Measurements from ENCODE around the gene ZSCAN5A. TPM values are rescaled to one million over a fixed set of nuclear protein-coding genes. Genes with fewer than 3 reads are reported as not detected.
"Not testable (repeated sequence)": the region's sequence is repeated elsewhere in the genome, so short reads cannot be mapped to it uniquely, and the experiment has no call there.

ZSCAN5A gene
- polyA plus RNA-seq, 3 donors from 2014 or later: 4.3 to 11.4 (median 7.7) TPM

DNA sequence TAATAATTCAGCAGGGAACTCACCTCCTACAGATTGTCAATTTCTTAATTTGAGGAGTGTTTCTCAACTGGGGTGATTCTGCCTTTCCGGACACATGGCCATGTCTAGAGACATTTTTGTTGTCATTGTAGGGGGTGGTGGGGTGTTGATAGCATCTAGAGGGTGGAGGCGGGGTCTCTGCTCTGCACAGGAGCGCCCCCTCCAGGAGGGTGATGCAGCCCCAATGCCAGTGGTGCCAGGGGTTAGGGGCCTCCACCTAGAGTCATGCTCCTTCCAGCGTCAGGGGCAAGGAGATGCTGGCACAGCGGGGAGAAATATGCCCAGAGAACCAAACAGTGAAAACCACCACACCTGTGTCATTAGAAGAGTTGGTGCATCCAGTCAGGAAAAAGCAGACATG, 107.1 kb downstream of the ZSCAN5A start:
- not testable (repeated sequence) for DNase-seq; H3K27ac Mint-ChIP-seq; H3K27me3 Mint-ChIP-seq (ENCODE audit: low read depth in 3 of 3); H3K9me3 Mint-ChIP-seq; H3K4me1 Mint-ChIP-seq; H3K4me3 Mint-ChIP-seq; H3K36me3 Mint-ChIP-seq

DNA sequence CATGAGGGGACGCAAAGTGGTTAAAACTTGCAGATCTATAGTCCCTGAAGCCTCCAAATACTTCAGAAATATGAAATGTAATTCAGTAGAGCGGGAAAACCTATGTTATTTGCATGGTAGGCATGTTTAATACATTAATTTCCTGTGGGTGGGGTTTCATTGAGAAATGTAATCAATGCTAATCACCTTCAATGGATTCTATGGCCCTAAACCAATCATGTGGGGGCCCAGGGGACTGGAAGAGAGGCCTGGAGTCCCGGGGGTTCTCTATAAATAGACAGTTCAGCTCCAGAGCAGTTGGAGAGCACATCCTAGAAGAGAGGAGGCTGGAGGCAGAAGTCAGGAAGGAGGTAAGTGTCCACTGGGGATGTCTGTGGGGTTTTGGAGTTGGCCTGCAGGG, 112.7 kb downstream of the ZSCAN5A start, which contains the start of gene ZSCAN5C:
Gene ZSCAN5C (plus strand): TSS at position 301 of the 400 bp plus-strand sequence. CDS start 3,641 bp downstream, outside the sequence.
- no peaks in the 10 kb centered on the region for H3K4me1 Mint-ChIP-seq
- no peak within 1 kb of the TSS for H3K27ac Mint-ChIP-seq
- H3K27me3 Mint-ChIP-seq (ENCODE audit: low read depth in 3 of 3): peaks cover 3 to 11% (median 8%) of the 10 kb centered on the region in 3 donors
- DNase-seq: no peak
- no peaks in the 10 kb centered on the region for H3K36me3 Mint-ChIP-seq
- no peaks in the 10 kb centered on the region for H3K9me3 Mint-ChIP-seq
- no peak within 1 kb of the TSS for H3K4me3 Mint-ChIP-seq

DNA sequence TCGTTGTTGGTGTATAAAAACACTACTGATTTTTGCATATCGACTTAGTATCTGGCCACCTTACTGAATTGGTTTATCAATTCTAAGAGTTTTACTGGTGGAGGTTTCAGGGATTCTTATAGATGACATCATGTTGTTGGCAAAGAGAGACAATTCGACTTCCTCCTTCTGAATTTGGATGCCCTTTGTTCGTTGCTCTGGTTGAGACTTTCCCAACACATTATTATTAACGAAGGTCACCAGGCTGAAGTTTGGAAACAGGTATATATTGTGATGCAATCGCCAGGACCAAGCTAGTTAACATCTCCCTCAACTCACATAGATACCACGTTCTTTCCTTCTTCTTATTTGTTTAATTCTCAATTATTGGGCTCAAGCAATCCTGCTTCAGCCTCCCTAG, 115.0 kb downstream of the ZSCAN5A start:
- no peaks in the 10 kb centered on the region for H3K4me1 Mint-ChIP-seq
- no peak overlapping the region for H3K27ac Mint-ChIP-seq

DNA sequence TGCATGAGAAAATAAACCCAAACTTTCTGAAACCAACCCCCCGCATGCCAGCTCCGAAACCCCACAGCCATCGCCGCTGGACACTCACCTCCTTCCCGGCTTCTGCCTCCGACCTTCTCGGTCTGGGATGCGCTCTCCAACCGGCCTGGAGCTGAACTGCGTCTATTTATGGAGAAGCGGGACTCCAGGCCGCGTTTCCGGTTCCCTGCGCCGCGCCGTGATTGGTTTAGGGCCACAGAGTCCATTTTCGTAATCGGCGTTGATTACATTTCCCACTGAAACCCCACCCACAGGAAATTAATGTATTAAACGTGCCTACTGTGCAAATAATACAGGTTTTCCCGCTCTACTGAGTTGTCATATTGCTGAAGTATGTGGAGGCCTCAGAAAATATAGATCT, 117.0 kb downstream of the ZSCAN5A start, which contains the start of gene ZSCAN5B:
Gene ZSCAN5B (minus strand): TSS at position 138 of the 400 bp plus-strand sequence. CDS start 4,731 bp downstream, outside the sequence.
- H3K36me3 Mint-ChIP-seq; H3K27ac Mint-ChIP-seq; H3K4me1 Mint-ChIP-seq; H3K9me3 Mint-ChIP-seq; H3K4me3 Mint-ChIP-seq; H3K27me3 Mint-ChIP-seq (ENCODE audit: low read depth in 3 of 3); DNase-seq: not testable (repeated sequence)

More for the DNA sequence above, 115.0 kb downstream of the ZSCAN5A start:
- H3K4me3 Mint-ChIP-seq: no peak overlapping the region
- no peaks in the 10 kb centered on the region for H3K9me3 Mint-ChIP-seq
- H3K27me3 Mint-ChIP-seq (ENCODE audit: low read depth in 3 of 3): peaks cover 3 to 9% (median 5%) of the 10 kb centered on the region in 3 donors
- DNase-seq: no peak
- H3K36me3 Mint-ChIP-seq: no peaks in the 10 kb centered on the region

DNA sequence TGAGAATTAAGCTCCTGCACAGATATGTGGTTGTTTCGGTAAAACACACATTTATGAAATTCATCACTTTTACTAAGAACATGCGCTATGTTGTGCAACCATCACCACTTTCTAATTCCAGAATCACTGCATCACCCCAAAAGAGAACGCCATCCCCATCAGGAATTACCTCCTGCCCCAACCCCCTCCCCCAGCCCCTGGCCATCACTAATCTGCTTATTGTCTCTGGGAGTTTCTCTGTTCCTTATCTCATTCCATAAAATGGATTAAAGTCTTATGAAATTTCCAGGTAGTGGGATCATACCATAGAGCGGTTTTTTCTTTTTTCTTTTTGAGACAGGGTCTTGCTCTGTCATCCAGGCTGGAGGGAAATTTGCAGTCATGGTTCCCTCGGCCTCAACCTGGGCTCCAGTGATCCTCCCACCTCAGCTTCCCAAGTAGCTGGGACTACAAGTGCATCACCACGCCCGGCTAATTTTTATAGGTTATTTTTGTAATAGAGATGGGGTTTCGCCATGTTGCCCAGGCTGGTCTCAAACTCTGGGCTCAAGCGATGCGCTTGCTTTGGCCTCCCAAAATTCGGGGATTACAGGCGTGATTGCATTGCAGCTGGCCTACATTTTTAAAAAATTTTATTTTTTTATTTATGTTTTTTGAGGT, 120.5 kb downstream of the ZSCAN5A start:
- Mint-ChIP-seq H3K27me3 (ENCODE audit: low read depth in 3 of 3) (peaks cover 4 to 10% (median 6%) of the 10 kb centered on the region in 3 donors), H3K36me3 (no peaks in the 10 kb centered on the region), H3K4me3 (no peak overlapping the region), H3K4me1 (no peaks in the 10 kb centered on the region), H3K27ac (no peak overlapping the region), H3K9me3 (no peaks in the 10 kb centered on the region)
- no peak for DNase-seq

DNA sequence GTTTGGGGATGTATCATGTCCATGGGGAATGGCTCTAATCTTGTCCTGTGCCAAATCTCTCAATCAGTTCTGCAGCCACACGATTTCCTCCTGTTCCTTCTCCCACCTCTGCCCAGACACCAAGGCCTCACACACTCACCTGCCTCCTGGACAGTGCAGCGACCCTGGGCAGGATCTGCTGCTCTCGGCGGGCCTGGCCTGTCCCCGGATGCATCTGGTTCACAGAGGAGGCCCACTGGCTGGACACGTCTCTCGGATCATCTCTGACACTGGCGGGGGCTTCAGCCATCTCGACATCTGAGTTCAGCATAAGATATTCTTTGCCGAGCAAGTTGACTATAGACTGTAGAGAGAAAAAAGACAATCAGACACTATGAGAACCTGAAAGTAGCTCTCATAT, 122.9 kb downstream of the ZSCAN5A start:
- Mint-ChIP-seq H3K4me1 (no peaks in the 10 kb centered on the region), H3K36me3 (no peaks in the 10 kb centered on the region), H3K27ac (no peak overlapping the region), H3K4me3 (no peak overlapping the region), H3K27me3 (ENCODE audit: low read depth in 3 of 3) (peaks cover 6 to 9% (median 8%) of the 10 kb centered on the region in 3 donors), H3K9me3 (no peaks in the 10 kb centered on the region)
- DNase-seq: no peak

DNA sequence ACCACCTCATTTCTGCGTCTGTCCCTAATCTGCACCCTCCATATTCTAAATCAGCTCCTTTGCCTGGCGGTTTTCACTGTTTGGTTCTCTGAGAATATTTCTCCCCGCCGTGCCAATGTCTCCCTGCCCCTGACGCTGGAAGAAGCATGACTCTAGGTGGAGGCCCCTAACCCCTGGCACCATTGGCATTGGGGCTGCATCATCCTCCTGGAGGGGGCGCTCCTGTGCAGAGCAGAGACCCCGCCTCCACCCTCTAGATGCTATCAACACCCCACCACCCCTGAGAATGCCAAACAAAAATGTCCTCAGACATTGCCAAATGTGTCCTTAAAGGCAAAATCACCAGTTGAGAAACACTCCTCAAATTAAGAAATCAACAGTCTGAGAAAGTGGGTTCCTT, 123.5 kb downstream of the ZSCAN5A start:
- no peaks in the 10 kb centered on the region for H3K4me1 Mint-ChIP-seq
- H3K4me3 Mint-ChIP-seq: no peak overlapping the region
- no peak for DNase-seq
- H3K27ac Mint-ChIP-seq: no peak overlapping the region
- H3K27me3 Mint-ChIP-seq (ENCODE audit: low read depth in 3 of 3): peaks cover 6 to 9% (median 8%) of the 10 kb centered on the region in 3 donors
- no peaks in the 10 kb centered on the region for H3K36me3 Mint-ChIP-seq
- no peaks in the 10 kb centered on the region for H3K9me3 Mint-ChIP-seq

DNA sequence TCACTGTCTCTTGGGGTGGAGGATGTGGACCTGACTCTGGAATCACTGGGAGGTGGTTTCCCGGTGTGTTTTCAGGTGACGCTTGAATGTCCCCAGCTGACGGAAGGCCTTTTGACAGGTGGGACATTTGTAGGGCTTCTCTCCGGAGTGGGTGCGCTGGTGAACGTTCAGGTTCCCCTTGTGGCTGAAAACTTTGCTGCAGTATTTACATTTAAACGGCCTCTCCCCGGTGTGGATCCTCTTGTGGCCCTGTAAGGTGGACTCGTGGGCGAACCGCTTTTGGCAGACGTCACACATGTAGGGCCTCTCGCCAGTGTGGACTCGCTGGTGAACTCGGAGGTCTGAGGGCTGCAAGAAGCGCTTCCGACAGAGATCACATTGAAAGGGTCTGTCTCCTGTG, 124.9 kb downstream of the ZSCAN5A start:
- Mint-ChIP-seq H3K36me3 (no peaks in the 10 kb centered on the region), H3K27me3 (ENCODE audit: low read depth in 3 of 3) (peaks cover 3 to 9% (median 8%) of the 10 kb centered on the region in 3 donors)

DNA sequence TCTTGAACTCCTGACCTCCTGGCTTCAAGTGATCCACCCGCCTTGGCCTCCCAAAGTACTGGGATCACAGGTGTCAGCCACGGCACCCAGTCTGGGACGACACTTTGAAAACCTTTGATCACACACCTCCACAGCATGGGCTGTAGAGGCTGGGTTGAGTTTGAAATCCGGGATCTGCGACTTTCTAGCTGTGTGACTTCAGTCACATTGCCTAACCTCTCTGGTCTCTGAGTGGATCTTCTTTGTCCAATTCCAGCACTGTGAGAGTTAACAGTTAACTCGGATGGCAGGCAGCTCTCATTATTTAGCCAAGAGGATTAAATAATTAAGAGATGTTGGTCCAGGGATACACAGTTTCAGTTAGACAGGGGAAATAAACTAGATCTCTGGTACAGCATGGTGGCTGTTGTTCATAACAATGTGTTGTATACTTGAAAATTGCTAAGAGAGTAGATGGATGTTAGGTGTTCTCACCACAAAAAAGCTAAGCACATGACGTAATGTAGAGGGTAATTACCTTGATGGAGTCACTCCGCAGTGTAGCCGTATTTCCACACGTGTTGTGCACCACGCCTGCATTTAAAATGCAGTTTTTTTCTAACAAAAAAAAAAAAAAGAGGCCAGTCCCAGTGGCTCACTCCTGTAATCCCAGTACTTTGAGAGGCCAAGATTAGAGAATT, 136.9 kb downstream of the ZSCAN5A start:
- Mint-ChIP-seq H3K9me3 (peaks cover 0 to 1% (median 0%) of the 10 kb centered on the region in 6 donors), H3K4me3 (no peak overlapping the region), H3K27me3 (ENCODE audit: low read depth in 3 of 3) (peaks cover 0 to 3% (median 0%) of the 10 kb centered on the region in 3 donors), H3K27ac (no peak overlapping the region), H3K36me3 (no peaks in the 10 kb centered on the region), H3K4me1 (no peaks in the 10 kb centered on the region)
- no peak for DNase-seq

More for the DNA sequence above, 124.9 kb downstream of the ZSCAN5A start:
- H3K4me1 Mint-ChIP-seq: no peaks in the 10 kb centered on the region
- H3K9me3 Mint-ChIP-seq: no peaks in the 10 kb centered on the region
- H3K4me3 Mint-ChIP-seq: no peak overlapping the region
- DNase-seq: no peak
- H3K27ac Mint-ChIP-seq: no peak overlapping the region

DNA sequence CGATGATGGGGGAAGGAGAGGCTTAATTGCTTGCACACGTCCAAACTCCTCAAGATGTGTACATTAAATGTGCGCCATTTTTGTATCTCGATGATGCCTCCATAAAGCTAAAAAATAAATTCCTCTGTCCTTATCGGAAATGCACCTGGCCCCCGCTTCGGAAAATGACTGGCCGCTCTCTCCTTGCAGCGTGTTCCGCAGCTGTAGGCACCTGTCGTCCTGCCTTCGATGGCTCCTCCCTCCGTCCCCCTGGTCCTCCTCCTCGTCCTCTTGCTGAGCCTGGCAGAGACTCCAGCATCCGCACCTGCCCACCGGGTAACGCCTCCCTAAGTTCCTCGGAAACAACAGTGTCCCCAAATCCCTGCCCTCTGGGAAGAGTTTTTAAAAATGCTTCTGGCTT, 137.8 kb downstream of the ZSCAN5A start:
- DNase-seq: no peak
- peaks cover under 1 to 5% (median 1%) of the 10 kb centered on the region in 3 donors for H3K27me3 Mint-ChIP-seq (ENCODE audit: low read depth in 3 of 3)

DNA sequence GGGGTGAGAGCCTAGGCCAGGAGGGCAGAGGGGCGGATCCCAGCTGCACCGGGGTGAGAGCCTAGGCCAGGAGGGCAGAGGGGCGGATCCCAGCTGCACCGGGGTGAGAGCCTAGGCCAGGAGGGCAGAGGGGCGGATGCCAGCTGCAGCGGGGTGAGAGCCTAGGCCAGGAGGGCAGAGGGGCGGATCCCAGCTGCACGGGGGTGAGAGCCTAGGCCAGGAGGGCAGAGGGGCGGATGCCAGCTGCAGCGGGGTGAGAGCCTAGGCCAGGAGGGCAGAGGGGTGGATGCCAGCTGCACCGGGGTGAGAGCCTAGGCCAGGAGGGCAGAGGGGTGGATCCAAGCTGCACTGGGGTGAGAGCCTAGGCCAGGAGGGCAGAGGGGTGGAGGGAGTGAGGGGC, 138.3 kb downstream of the ZSCAN5A start:
- H3K36me3 Mint-ChIP-seq; H3K27me3 Mint-ChIP-seq (ENCODE audit: low read depth in 3 of 3); H3K4me3 Mint-ChIP-seq; DNase-seq; H3K27ac Mint-ChIP-seq; H3K4me1 Mint-ChIP-seq; H3K9me3 Mint-ChIP-seq: not testable (repeated sequence)

More for the DNA sequence above, 137.8 kb downstream of the ZSCAN5A start:
- Mint-ChIP-seq H3K4me3 (no peak overlapping the region), H3K4me1 (peaks cover under 1 to 2% of the 10 kb centered on the region in 2 donors), H3K9me3 (peaks cover 0 to 1% (median 0%) of the 10 kb centered on the region in 6 donors), H3K36me3 (no peaks in the 10 kb centered on the region), H3K27ac (no peak overlapping the region)

DNA sequence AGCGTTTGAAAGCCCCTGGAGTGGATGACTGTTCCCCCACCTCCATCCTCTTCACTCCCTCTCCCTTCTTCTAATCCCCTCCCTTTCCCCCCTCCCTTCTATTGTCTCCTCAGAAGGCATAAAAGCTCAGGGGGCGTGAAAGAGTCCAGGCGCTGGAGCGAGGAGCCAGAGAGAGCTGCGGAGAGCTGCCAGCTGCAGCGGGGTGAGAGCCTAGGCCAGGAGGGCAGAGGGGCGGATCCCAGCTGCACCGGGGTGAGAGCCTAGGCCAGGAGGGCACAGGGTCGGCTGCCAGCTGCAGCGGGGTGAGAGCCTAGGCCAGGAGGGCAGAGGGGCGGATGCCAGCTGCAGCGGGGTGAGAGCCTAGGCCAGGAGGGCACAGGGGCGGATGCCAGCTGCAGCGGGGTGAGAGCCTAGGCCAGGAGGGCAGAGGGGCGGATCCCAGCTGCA, 138.8 kb downstream of the ZSCAN5A start, which contains the start of gene GALP:
Gene GALP (plus strand): TSS at position 148 of the 447 bp plus-strand sequence. CDS start 1,101 bp downstream, outside the sequence.
- not testable (repeated sequence) for H3K36me3 Mint-ChIP-seq; H3K9me3 Mint-ChIP-seq; H3K27me3 Mint-ChIP-seq (ENCODE audit: low read depth in 3 of 3); H3K27ac Mint-ChIP-seq; H3K4me1 Mint-ChIP-seq; H3K4me3 Mint-ChIP-seq; DNase-seq

DNA sequence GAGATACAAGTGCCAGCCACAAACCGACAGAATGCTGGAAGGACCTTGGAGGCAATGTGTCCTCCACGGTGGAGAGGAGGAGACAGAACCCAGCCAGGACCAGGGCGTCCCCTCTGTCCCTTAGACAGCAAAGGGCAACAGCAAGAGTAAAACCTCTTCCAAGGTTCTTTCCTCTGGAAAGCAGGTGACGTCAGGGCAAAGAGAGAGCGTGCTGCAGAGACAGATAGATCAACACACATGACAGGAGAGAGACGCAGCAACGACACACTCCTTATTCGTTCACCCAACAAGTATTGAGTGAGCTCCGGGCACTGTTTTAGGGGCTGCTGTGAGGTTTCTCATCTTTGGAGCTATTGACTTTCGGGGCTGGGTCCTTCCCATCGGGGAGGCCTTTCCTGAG, 140.1 kb downstream of the ZSCAN5A start:
- Mint-ChIP-seq H3K36me3 (no peaks in the 10 kb centered on the region), H3K27ac (no peak overlapping the region), H3K4me3 (no peak overlapping the region), H3K27me3 (ENCODE audit: low read depth in 3 of 3) (peaks cover 4 to 11% (median 6%) of the 10 kb centered on the region in 3 donors), H3K4me1 (peaks cover 6 to 7% of the 10 kb centered on the region in 2 donors), H3K9me3 (peaks cover 0 to 1% (median 0%) of the 10 kb centered on the region in 6 donors)
- no peak for DNase-seq

DNA sequence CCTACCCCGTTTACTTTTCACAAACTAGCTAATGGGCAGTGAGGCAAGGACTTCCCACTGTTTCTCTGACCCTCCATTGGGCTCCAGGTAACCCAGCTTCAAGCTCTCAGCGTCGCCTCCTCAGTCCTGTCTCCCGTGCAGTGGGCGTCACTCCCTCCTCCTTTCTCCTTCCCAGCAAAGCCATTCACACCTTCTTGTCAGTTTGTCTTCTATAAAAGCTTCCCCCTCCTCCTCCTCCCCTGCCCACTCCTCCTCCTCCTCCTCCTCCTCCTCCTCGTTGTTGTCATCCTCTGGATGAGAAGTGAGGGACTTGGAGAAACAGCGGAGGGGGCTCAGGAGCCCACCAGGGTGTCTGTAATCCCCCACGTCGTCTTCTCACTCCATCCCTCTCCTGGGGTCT, 140.6 kb downstream of the ZSCAN5A start:
- Mint-ChIP-seq H3K27me3 (ENCODE audit: low read depth in 3 of 3) (peaks cover 4 to 11% (median 6%) of the 10 kb centered on the region in 3 donors), H3K27ac (no peak overlapping the region), H3K4me3 (no peak overlapping the region), H3K4me1 (peaks cover 6 to 7% of the 10 kb centered on the region in 2 donors), H3K36me3 (no peaks in the 10 kb centered on the region), H3K9me3 (peaks cover 0 to 1% (median 0%) of the 10 kb centered on the region in 6 donors)
- no peak for DNase-seq

Measured in immature natural killer cell (primary cell).